Measurements from ENCODE around the gene HDLBP.

GRCh38 chr2:241184901-241185300 is 130.6 kb downstream of the HDLBP start:
- TF ChIP-seq CTCF (conservative IDR thresholded peaks at IDR 0.05 in 1 of 2, IDR thresholded peaks at IDR 0.05 in 1 of 2; ENCODE audit: extremely low read depth in 1 of 2, insufficient read depth in 1 of 2, low read depth in 1 of 2, low read length in 2 of 2) (no peak), EZH2 (IDR thresholded peaks at IDR 0.05; ENCODE audit: borderline replicate concordance, low read length) (no peak)

Data from mammary epithelial cell (primary cell).